Progenitor cell of endocrine pancreas (in vitro differentiated cells): ENCODE data around the gene GSTM3. TPM values are rescaled to one million over a fixed set of nuclear protein-coding genes. Genes with fewer than 3 reads are reported as not detected.
A peak's percentile ranks its signal among the peaks of the same experiment; 100 is the strongest.
"Not testable (repeated sequence)": the region's sequence is repeated elsewhere in the genome, so short reads cannot be mapped to it uniquely, and the experiment has no call there.

Experiments
- DNase-seq: peaks from one replicate; pipeline ENCODE4 v3.0.0; 2021; ENCODE audit warnings: low spot score; ENCODE audit not compliant: unreplicated experiment
- H3K27ac Mint-ChIP-seq: 2 replicates; pipeline ENCODE4 v1.8.0; 2021; ENCODE audit warnings: mild to moderate bottlenecking, moderate library complexity, mixed read lengths
- H3K27me3 Mint-ChIP-seq: 2 replicates; pipeline ENCODE4 v1.8.0; 2021; ENCODE audit warnings: mixed read lengths
- H3K36me3 Mint-ChIP-seq: 2 replicates; pipeline ENCODE4 v1.8.0; 2022; ENCODE audit warnings: mixed read lengths; ENCODE audit not compliant: insufficient read depth
- H3K4me1 Mint-ChIP-seq: 2 replicates; pipeline ENCODE4 v1.8.0; 2021; ENCODE audit warnings: low read depth, mixed read lengths
- H3K4me3 Mint-ChIP-seq: 2 replicates; pipeline ENCODE4 v1.8.0; 2021; ENCODE audit warnings: low read depth, mild to moderate bottlenecking, moderate library complexity, mixed read lengths
- H3K9me3 Mint-ChIP-seq: 2 replicates; pipeline ENCODE4 v1.8.0; 2021; ENCODE audit warnings: low read depth, mixed read lengths
- CTCF ChIP-seq: fragments of 200-600 bp; sonication (generic); IDR thresholded peaks from one replicate; pipeline ENCODE4 v1.5.0; 2021; ENCODE audit warnings: antibody characterized with exemption, mild to moderate bottlenecking; ENCODE audit not compliant: unreplicated experiment
- total RNA-seq: library from RNA; stranded (reverse); gene quantifications from 2 replicates; pipeline ENCODE4 v1.2.1, GENCODE V29; 2021

The GSTM3 gene
- total RNA-seq, 1 donor from 2014 or later, result 83.1 TPM

- DNase-seq, result no peak
- TF ChIP-seq CTCF, result no peak
- H3K36me3 Mint-ChIP-seq, result no peaks in the 10 kb centered on the region
- no peaks in the 10 kb centered on the region for H3K9me3 Mint-ChIP-seq
- H3K27ac Mint-ChIP-seq, result peak overlapping the region; percentile 11
- no peak overlapping the region for H3K4me3 Mint-ChIP-seq
- peaks cover 8% of the 10 kb centered on the region for H3K27me3 Mint-ChIP-seq
- no peaks in the 10 kb centered on the region for H3K4me1 Mint-ChIP-seq
Measured at GRCh38 chr1:109770331-109771095, 29.7 kb upstream of the GSTM3 start.

- Mint-ChIP-seq H3K4me1 (no peaks in the 10 kb centered on the region), H3K4me3 (no peak overlapping the region), H3K27me3 (peaks cover 8% of the 10 kb centered on the region), H3K9me3 (no peaks in the 10 kb centered on the region), H3K36me3 (no peaks in the 10 kb centered on the region), H3K27ac (no peak overlapping the region)
- no peak for TF ChIP-seq CTCF
- DNase-seq, result no peak
Measured at GRCh38 chr1:109769330-109770078, 28.7 kb upstream of the GSTM3 start.

GRCh38 chr1:109768820-109769219 is 28.0 kb upstream of the GSTM3 start:
- peaks cover 8% of the 10 kb centered on the region for H3K27me3 Mint-ChIP-seq
- no peaks in the 10 kb centered on the region for H3K9me3 Mint-ChIP-seq
- no peak overlapping the region for H3K27ac Mint-ChIP-seq
- H3K4me1 Mint-ChIP-seq, result peaks cover 6% of the 10 kb centered on the region
- no peaks in the 10 kb centered on the region for H3K36me3 Mint-ChIP-seq
- DNase-seq, result no peak
- TF ChIP-seq CTCF, result no peak
- no peak overlapping the region for H3K4me3 Mint-ChIP-seq

GRCh38 chr1:109768335-109768650 is 27.5 kb upstream of the GSTM3 start:
- no peak for TF ChIP-seq CTCF
- Mint-ChIP-seq H3K9me3 (no peaks in the 10 kb centered on the region), H3K27me3 (peaks cover 8% of the 10 kb centered on the region), H3K27ac (no peak overlapping the region), H3K36me3 (no peaks in the 10 kb centered on the region), H3K4me3 (no peak overlapping the region), H3K4me1 (peaks cover 9% of the 10 kb centered on the region)
- DNase-seq, result no peak

GRCh38 chr1:109767637-109768334 is 26.9 kb upstream of the GSTM3 start:
- no peak overlapping the region for H3K27ac Mint-ChIP-seq
- no peaks in the 10 kb centered on the region for H3K36me3 Mint-ChIP-seq
- H3K9me3 Mint-ChIP-seq, result no peaks in the 10 kb centered on the region
- peaks cover 11% of the 10 kb centered on the region for H3K4me1 Mint-ChIP-seq
- TF ChIP-seq CTCF, result no peak
- H3K4me3 Mint-ChIP-seq, result no peak overlapping the region
- no peak for DNase-seq
- H3K27me3 Mint-ChIP-seq, result peaks cover 8% of the 10 kb centered on the region

GRCh38 chr1:109766991-109767636 is 26.3 kb upstream of the GSTM3 start:
- not testable (repeated sequence) for H3K9me3 Mint-ChIP-seq, H3K27ac Mint-ChIP-seq, H3K4me3 Mint-ChIP-seq, H3K36me3 Mint-ChIP-seq, H3K27me3 Mint-ChIP-seq, DNase-seq
- H3K4me1 Mint-ChIP-seq, result peaks cover 11% of the 10 kb centered on the region
